Stimulated activated CD8-positive, alpha-beta memory T cell treated with anti-CD3 and anti-CD28 coated beads, Interleukin-7, amount 100 ng/mL, for 1 hour (primary cell): Measurements from ENCODE around the gene CALML6.
"Not testable (repeated sequence)": the region's sequence is repeated elsewhere in the genome, so short reads cannot be mapped to it uniquely, and the experiment has no call there.

Experiments used
- DNase-seq, 2 donors: peaks; one replicate each; pipeline ENCODE4 v3.0.0-alpha.2; 2020; ENCODE audit warnings: low read depth in 2 of 2

Gene CALML6

DNA sequence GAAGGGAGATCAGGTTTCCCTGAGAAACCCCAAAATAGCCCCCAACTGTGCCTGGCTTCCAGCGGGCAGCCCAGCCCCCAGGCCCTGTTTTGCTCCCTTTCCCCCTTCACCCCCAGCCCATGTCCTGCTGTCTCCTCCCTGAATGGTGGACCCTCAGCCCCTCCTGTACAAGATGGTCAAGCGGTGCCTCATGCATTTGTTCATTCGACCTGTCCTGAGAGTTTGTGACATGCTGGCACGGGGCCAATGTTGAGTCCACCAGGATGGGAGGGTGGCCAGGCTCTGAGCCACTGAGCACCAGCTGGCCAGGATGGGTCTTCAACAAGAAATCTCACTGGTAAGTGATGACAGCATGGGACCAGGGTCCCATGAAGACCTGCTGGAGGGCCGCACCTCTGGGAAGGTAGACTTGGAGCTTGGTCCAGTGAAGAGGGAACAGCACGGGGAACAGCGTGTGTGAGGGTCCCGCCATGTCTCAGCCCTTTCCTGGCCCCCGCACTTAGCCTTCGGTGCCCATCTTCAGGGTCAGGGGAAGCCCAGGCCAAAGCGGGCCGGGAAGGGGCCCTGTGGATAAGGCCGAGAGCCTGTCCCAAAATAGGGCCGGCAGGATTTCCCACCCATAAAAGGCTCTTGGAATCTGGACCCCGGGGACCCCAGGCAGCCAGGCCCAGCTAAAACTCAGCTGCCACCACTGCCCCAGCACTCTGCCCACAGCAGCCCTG, at the start of gene CALML6:
CALML6 (plus strand) TSS at position 290 of the 722 bp plus-strand sequence; CDS start at position 311, 21 bp downstream.
- no peak for DNase-seq

- no peak for DNase-seq
Observed at GRCh38 chr1:1867164-1867563, 47.9 kb upstream of the CALML6 start.

DNA sequence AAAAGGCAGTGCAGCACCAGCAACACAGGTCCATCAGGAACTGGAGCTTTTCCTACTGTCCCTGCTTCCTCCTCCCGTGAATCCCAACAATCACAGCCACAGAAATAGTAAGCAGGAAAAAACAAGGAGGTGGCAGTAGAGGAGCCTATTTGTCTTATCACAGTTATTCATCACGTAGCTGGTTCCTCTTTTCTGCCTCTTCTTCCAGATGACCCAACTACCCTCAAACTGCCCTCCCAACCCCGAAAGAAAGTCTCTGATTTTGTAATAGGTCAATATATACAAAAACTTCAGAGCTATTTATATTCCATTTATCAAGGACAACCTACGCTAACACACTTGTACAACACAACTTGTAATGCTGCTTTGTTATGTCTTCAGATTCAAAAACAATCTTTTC, 45.6 kb upstream of the CALML6 start:
- DNase-seq: no peak

- no peak for DNase-seq
Observed at GRCh38 chr1:1872329-1872994, 42.6 kb upstream of the CALML6 start.

- no peak for DNase-seq
Observed at GRCh38 chr1:1873186-1873585, 41.9 kb upstream of the CALML6 start.

DNA sequence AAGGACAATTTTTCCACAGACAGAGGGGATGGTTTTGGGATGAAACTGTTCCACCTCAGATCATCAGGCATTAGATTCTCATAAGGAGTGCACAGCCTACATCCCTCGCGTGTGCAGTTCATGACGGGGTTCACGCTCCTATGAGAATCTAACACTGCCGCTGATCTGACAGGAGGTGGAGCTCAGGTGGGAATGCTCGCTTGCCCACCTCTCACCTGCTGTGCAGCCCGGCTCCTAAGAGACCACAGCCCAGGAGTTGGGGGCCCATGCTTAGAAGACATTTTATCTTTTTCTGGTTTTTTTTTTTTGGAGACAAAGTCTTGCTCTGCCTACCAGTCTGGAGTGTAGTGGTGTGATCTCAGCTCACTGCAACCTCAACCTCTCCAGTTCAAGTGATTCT, 40.2 kb upstream of the CALML6 start:
- no peak for DNase-seq

GRCh38 chr1:1875932-1876331, 39.1 kb upstream of the CALML6 start:
- no peak for DNase-seq

GRCh38 chr1:1876335-1876930, 38.6 kb upstream of the CALML6 start:
- DNase-seq: no peak

DNA sequence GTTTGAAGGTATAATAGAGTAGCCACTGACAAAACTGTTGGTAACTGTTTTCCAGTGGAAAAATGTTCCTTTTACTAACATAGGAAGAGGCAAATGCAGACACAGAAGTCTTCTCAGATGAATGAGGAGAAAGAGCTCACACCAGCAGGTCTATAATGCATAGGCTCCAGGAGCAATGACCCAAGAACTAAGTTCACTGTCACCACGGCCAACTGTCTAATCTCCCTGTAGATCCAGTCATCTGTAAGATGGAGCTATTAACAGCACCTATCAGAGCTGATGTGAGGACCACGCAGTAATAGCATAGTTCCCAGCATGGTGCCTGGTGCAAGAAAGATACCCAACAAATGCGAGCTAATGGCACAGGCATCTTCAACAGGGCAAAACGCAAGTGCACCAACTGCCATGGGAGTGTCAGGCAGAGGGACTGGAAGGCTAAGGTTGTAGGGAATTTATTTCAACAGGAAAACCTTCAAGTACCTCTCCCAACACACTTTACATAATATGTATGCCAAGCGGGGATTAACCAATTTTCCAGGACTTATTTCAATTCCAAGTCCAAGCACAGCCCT, 37.1 kb upstream of the CALML6 start:
- no peak for DNase-seq

DNA sequence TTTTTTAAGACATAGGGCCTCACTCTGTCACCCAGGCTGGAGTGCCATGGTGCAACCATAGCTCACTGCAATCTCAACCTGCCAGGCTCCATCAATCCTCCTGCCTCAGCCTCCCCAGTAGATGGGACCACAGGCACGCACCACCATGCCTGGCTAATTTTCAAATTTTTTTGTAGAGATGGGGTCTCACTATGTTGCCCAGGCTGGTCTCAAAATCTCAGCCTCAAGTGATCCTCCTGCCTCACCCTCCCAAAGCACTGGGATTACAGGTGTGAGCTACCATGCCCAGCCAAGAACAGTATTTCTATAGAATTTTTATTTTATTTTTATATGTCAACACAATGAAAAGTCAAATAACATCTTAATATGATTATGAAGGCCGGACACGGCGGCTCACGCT, 35.1 kb upstream of the CALML6 start:
- no peak for DNase-seq

DNA sequence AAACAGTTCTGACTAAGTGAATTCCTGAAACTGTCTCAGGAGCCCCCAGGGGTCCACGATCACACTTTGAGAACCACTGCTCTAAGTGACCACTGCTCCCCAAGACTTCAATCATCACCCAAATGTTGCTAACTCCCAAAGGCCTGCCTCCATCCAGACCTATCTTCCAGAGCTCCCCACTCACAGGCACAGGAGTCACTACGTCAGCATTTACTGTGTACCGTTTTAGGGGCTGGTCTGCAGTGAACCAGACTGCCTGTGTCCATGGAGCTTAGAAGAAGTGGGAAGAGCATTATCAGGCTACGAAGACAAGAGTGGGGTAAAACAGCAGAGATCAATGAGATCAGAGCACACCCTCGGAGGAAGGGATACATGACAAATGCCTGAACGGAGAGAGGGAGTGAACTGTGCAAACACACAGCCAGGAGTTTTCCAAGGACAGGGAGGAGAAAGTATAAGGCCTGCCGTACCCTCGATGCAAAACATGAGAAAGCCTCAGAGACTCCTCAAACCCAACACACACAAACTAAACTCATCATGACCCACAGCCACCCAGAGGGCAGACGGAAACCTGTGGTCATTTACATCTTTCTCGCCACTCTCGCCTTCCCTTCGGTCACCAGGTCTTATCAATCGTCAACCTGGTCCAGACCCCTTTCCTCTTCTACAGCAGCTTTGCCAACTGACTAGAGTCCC, 34.3 kb upstream of the CALML6 start:
- no peak for DNase-seq

GRCh38 chr1:1881727-1882126, 33.3 kb upstream of the CALML6 start:
- DNase-seq: no peak

DNA sequence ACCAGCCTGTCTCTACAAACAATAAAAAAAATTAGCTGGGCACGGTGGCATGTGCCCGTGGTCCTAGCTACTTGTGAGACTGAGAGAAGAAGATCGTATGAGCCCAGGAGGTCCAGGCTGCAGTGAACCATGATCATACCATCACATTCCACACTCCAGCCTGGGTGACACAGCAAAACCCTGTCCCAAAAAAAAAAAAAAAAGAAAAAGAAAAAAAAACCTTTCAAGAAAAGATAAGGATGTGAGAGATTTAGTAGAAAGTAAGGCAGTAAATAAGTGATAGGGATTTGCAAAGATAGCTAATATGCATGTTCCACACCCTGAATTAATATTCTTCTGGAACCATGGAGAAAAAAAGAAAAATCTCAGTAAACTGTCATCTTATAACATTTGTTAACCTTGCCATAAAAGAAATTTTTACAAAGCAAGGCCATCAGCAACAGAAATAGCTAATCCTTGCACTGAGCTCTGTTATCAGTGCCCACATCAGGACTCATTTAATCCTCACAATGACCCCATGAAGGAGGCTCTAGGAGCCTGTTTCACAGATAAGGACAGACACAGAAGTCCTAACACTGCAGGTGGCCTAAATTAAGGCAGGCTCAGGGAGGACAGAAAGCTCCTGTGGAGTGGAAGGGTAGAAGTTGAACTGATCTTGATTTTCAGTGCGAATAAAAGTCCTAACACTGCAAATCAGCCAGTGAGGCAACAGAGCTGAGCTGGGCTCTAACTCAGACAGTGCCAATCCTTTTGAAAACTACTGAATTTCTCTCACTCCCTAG, 31.8 kb upstream of the CALML6 start:
- no peak for DNase-seq

GRCh38 chr1:1883890-1884289, 31.2 kb upstream of the CALML6 start:
- DNase-seq: not testable (repeated sequence)

- no peak for DNase-seq
Observed at GRCh38 chr1:1889090-1889750, 25.8 kb upstream of the CALML6 start.

DNA sequence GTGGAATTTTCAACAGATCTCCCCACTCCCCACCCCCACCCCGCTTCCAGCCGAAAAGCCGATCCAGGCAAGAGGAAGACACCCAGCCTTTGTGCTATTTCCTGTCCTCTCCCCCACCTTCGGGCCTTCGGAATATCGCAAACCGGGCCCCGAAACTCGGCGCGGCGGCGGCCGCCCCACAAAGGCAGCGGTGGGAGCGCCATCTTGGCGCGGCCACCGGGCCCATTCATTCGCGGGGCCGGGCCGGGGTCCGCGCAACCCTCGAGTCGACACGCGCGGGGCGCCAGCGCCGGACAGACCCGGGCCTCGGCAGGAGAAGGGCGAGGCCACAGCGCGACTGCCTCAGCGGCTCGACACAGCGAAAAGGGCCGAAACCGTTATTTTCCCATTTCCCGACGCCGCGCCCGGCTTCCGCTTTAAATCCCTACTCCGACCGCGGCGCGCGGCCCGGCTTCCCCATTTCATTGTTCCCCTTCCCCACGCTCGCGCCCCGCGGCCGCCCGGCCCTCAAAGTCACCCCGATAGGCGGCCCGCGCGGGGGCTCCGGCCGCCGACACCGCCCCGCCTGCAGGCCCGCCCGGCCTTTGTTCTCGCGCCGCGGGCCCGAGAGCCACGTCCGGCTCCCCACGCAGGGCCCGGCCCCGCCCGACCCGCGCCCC, 25.1 kb upstream of the CALML6 start:
- DNase-seq: no peak

- peak; percentile 71 to 79 for DNase-seq
Observed at GRCh38 chr1:1890506-1891348, 24.3 kb upstream of the CALML6 start, which contains the start of gene GNB1. TSS of gene GNB1 (minus strand) at chr1:1891087. CDS start at chr1:1825453, 65,634 bp downstream.

DNA sequence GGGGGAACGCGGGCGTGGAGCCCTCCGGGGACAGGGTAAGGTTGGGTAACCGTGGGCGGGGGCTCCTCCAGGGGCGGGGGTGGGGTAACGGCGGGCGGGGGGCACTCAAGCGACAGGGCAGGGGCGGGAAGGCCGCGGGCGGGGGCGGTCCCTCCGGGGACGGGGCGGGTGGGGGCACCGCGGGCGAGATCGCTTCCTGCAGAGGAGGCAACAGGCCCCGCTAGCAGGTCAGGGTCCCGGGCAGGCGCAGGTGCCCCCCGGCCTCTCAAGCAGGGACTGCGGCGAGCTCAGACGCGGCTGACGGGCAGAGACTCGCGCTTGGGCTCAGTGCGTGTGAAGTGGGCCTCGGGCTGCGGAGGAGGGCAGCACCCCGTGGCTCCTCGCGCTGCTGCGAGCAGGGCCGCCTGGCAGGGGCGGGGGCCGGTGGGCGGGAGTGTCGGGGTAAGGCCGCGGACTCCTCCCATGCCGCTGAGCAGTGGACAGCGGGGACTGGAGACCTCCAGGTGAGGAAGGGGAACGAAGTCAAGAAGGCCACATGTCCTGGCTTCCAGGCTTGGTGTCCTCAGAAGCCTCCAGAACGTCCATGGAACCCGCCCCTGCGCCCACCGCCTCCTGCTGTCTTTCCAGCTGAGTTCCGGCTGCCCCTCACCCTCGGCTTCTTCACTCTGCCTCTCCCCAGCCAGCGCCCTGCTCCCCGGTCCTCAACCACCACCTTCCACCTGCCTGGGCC, 23.5 kb upstream of the CALML6 start:
- DNase-seq: peak; percentile 57 to 65
